ENCODE data around the gene EML5.

Gene EML5

GRCh38 chr14:88688386-88688785, 104.4 kb downstream of the EML5 start:
- Histone ChIP-seq H3K4me3 (ENCODE audit: insufficient read depth, low read length, poor library complexity, severe bottlenecking) (no peak overlapping the region), H3K79me2 (ENCODE audit: insufficient read depth, low read length) (no peaks in the 10 kb centered on the region), H3K36me3 (ENCODE audit: low read length) (no peaks in the 10 kb centered on the region), H3K4me2 (ENCODE audit: low read depth, low read length, poor library complexity, severe bottlenecking) (no peak overlapping the region), H3K27me3 (ENCODE audit: low read length) (no peaks in the 10 kb centered on the region), H3K27ac (ENCODE audit: low read depth, low read length) (no peak overlapping the region), H3K9ac (ENCODE audit: low read length) (no peak overlapping the region), H3F3A (ENCODE audit: insufficient read depth) (no peaks in the 10 kb centered on the region), H2AFZ (ENCODE audit: low read depth, low read length, severe bottlenecking) (no peak overlapping the region), H3K9me3 (ENCODE audit: insufficient read depth, low read length) (no peaks in the 10 kb centered on the region), H4K20me1 (ENCODE audit: low read depth, low read length) (no peaks in the 10 kb centered on the region), H3K9me2 (replicated peaks; ENCODE audit: insufficient read depth, low read length) (no peaks in the 10 kb centered on the region)
- TF ChIP-seq EZH2phosphoT487 (conservative IDR thresholded peaks at IDR 0.05; ENCODE audit: low read length) (no peak), CTCF (IDR thresholded peaks at IDR 0.05; ENCODE audit: insufficient read depth, low read length, poor library complexity, severe bottlenecking) (no peak)

DNA sequence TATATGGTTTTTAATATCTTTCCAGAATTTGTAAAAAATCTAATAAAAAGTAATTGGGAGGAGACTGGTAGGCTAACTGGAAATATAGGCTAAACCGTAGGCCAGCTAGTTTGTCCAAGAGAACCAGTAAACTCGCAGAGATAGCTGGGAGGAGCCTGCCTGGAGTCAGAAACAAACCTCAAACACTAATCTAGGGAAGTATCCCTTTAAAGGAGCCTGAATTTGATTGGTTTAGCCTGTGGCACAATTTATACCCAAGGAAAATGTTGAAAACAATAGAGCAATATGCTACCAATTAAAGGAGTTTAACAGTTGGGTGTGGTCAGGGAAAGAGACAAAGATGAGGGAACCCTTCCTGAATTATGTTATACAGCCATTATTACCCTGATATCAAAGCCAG, 109.6 kb downstream of the EML5 start:
- H3K9me3 ChIP-seq (ENCODE audit: insufficient read depth, low read length): no peaks in the 10 kb centered on the region
- no peak overlapping the region for H3K27ac ChIP-seq (ENCODE audit: low read depth, low read length)
- H3K36me3 ChIP-seq (ENCODE audit: low read length): no peaks in the 10 kb centered on the region
- no peaks in the 10 kb centered on the region for H3K9me2 ChIP-seq (replicated peaks; ENCODE audit: insufficient read depth, low read length)
- no peaks in the 10 kb centered on the region for H4K20me1 ChIP-seq (ENCODE audit: low read depth, low read length)
- H3K27me3 ChIP-seq (ENCODE audit: low read length): no peaks in the 10 kb centered on the region
- no peak overlapping the region for H3K4me2 ChIP-seq (ENCODE audit: low read depth, low read length, poor library complexity, severe bottlenecking)
- no peak overlapping the region for H3K4me3 ChIP-seq (ENCODE audit: insufficient read depth, low read length, poor library complexity, severe bottlenecking)
- H3K9ac ChIP-seq (ENCODE audit: low read length): no peak overlapping the region
- H2AFZ ChIP-seq (ENCODE audit: low read depth, low read length, severe bottlenecking): no peak overlapping the region
- TF ChIP-seq CTCF (IDR thresholded peaks at IDR 0.05; ENCODE audit: insufficient read depth, low read length, poor library complexity, severe bottlenecking): no peak
- no peak for TF ChIP-seq EZH2phosphoT487 (conservative IDR thresholded peaks at IDR 0.05; ENCODE audit: low read length)
- no peaks in the 10 kb centered on the region for H3F3A ChIP-seq (ENCODE audit: insufficient read depth)
- no peaks in the 10 kb centered on the region for H3K79me2 ChIP-seq (ENCODE audit: insufficient read depth, low read length)

DNA sequence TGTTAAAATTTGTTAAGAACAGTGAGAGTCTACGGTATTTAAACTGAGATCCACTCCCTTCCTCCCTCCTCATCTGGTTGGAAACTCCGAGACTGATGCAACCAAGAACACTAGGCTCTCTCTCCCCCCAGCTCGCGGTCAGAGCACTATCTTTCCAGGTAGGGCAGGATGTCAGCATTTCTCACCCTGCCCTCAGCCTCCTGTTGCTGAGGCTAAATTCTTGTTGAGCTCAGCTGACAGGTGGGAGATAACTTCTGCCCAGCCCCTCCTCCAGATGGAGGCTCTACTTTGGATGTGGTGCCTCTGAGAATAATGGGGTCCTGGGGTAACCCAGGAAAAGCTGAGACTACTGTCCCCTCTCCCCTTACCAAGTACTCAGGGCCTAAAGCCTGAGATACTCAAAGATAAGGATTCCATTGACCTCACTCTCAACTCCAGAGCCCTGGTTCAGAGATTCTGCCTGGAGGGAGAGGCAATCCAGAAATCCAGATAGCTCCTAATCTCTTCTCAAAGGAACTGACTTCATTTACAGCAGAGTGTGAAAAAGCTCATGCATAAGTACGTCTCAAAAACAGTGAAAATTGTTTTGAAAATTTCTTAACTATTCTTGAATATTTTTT, 110.1 kb downstream of the EML5 start:
- H4K20me1 ChIP-seq (ENCODE audit: low read depth, low read length): no peaks in the 10 kb centered on the region
- no peak overlapping the region for H3K4me3 ChIP-seq (ENCODE audit: insufficient read depth, low read length, poor library complexity, severe bottlenecking)
- H3K27me3 ChIP-seq (ENCODE audit: low read length): no peaks in the 10 kb centered on the region
- H3K27ac ChIP-seq (ENCODE audit: low read depth, low read length): no peak overlapping the region
- no peak overlapping the region for H2AFZ ChIP-seq (ENCODE audit: low read depth, low read length, severe bottlenecking)
- H3F3A ChIP-seq (ENCODE audit: insufficient read depth): no peaks in the 10 kb centered on the region
- H3K9me2 ChIP-seq (replicated peaks; ENCODE audit: insufficient read depth, low read length): no peaks in the 10 kb centered on the region
- no peak for TF ChIP-seq CTCF (IDR thresholded peaks at IDR 0.05; ENCODE audit: insufficient read depth, low read length, poor library complexity, severe bottlenecking)
- TF ChIP-seq EZH2phosphoT487 (conservative IDR thresholded peaks at IDR 0.05; ENCODE audit: low read length): no peak
- no peak overlapping the region for H3K4me2 ChIP-seq (ENCODE audit: low read depth, low read length, poor library complexity, severe bottlenecking)
- no peak overlapping the region for H3K9ac ChIP-seq (ENCODE audit: low read length)
- H3K36me3 ChIP-seq (ENCODE audit: low read length): no peaks in the 10 kb centered on the region
- H3K9me3 ChIP-seq (ENCODE audit: insufficient read depth, low read length): no peaks in the 10 kb centered on the region
- no peaks in the 10 kb centered on the region for H3K79me2 ChIP-seq (ENCODE audit: insufficient read depth, low read length)

Measured in SU-DHL-6 (cell line).